Activated naive CD4-positive, alpha-beta T cell treated with anti-CD3 and anti-CD28 coated beads, Interleukin-2, amount 50 U/mL, for 24 hours (primary cell): ENCODE results near the gene PTPRG.

Experiments
- H3K27ac Mint-ChIP-seq: one replicate; pipeline ENCODE4 v1.8.0; 2021; ENCODE audit warnings: mild to moderate bottlenecking, mixed read lengths
- H3K27me3 Mint-ChIP-seq: one replicate; pipeline ENCODE4 v1.8.0; 2021; ENCODE audit warnings: mixed read lengths
- H3K36me3 Mint-ChIP-seq: one replicate; pipeline ENCODE4 v1.8.0; 2021; ENCODE audit warnings: mixed read lengths
- H3K4me1 Mint-ChIP-seq: one replicate; pipeline ENCODE4 v1.8.0; 2021; ENCODE audit warnings: mixed read lengths
- H3K4me3 Mint-ChIP-seq: one replicate; pipeline ENCODE4 v1.8.0; 2021; ENCODE audit warnings: mild to moderate bottlenecking, mixed read lengths
- H3K9me3 Mint-ChIP-seq: one replicate; pipeline ENCODE4 v1.8.0; 2021; ENCODE audit warnings: mixed read lengths

PTPRG gene

GRCh38 chr3:62110443-62111225 lies 549.3 kb downstream of the PTPRG start:
- Mint-ChIP-seq H3K36me3 (no peaks in the 10 kb centered on the region), H3K27me3 (no peaks in the 10 kb centered on the region), H3K27ac (no peak overlapping the region), H3K4me3 (no peak overlapping the region), H3K4me1 (no peaks in the 10 kb centered on the region), H3K9me3 (peaks cover 7% of the 10 kb centered on the region)

GRCh38 chr3:62113092-62113491 lies 551.7 kb downstream of the PTPRG start:
- Mint-ChIP-seq H3K27ac (no peak overlapping the region), H3K27me3 (no peaks in the 10 kb centered on the region)

GRCh38 chr3:62114763-62115162 lies 553.4 kb downstream of the PTPRG start:
- Mint-ChIP-seq H3K4me3 (no peak overlapping the region), H3K36me3 (no peaks in the 10 kb centered on the region), H3K27ac (no peak overlapping the region), H3K9me3 (peaks cover 2% of the 10 kb centered on the region), H3K27me3 (no peaks in the 10 kb centered on the region), H3K4me1 (no peaks in the 10 kb centered on the region)

More at GRCh38 chr3:62113092-62113491, 551.7 kb downstream of the PTPRG start:
- no peaks in the 10 kb centered on the region for H3K4me1 Mint-ChIP-seq
- no peaks in the 10 kb centered on the region for H3K36me3 Mint-ChIP-seq
- no peak overlapping the region for H3K4me3 Mint-ChIP-seq
- peaks cover 7% of the 10 kb centered on the region for H3K9me3 Mint-ChIP-seq

GRCh38 chr3:62117903-62118548 lies 556.7 kb downstream of the PTPRG start:
- no peaks in the 10 kb centered on the region for H3K4me1 Mint-ChIP-seq
- H3K27ac Mint-ChIP-seq, result no peak overlapping the region
- no peaks in the 10 kb centered on the region for H3K36me3 Mint-ChIP-seq
- H3K9me3 Mint-ChIP-seq, result no peaks in the 10 kb centered on the region
- no peak overlapping the region for H3K4me3 Mint-ChIP-seq
- H3K27me3 Mint-ChIP-seq, result peaks cover 1% of the 10 kb centered on the region

- Mint-ChIP-seq H3K9me3 (no peaks in the 10 kb centered on the region), H3K4me3 (no peak overlapping the region), H3K36me3 (no peaks in the 10 kb centered on the region), H3K27me3 (peaks cover 1% of the 10 kb centered on the region), H3K4me1 (no peaks in the 10 kb centered on the region), H3K27ac (no peak overlapping the region)
Measured at GRCh38 chr3:62119139-62119538, 557.8 kb downstream of the PTPRG start.

- no peak overlapping the region for H3K27ac Mint-ChIP-seq
- H3K36me3 Mint-ChIP-seq, result no peaks in the 10 kb centered on the region
- peaks cover 1% of the 10 kb centered on the region for H3K27me3 Mint-ChIP-seq
- H3K4me3 Mint-ChIP-seq, result no peak overlapping the region
- H3K9me3 Mint-ChIP-seq, result no peaks in the 10 kb centered on the region
- no peaks in the 10 kb centered on the region for H3K4me1 Mint-ChIP-seq
Measured at GRCh38 chr3:62122819-62123218, 561.4 kb downstream of the PTPRG start.

GRCh38 chr3:62125380-62125779 lies 564.0 kb downstream of the PTPRG start:
- peaks cover 4% of the 10 kb centered on the region for H3K27me3 Mint-ChIP-seq
- H3K9me3 Mint-ChIP-seq, result no peaks in the 10 kb centered on the region
- H3K27ac Mint-ChIP-seq, result no peak overlapping the region
- H3K4me1 Mint-ChIP-seq, result no peaks in the 10 kb centered on the region
- H3K4me3 Mint-ChIP-seq, result no peak overlapping the region
- no peaks in the 10 kb centered on the region for H3K36me3 Mint-ChIP-seq

- Mint-ChIP-seq H3K36me3 (no peaks in the 10 kb centered on the region), H3K4me3 (no peak overlapping the region), H3K4me1 (no peaks in the 10 kb centered on the region), H3K9me3 (no peaks in the 10 kb centered on the region), H3K27ac (no peak overlapping the region), H3K27me3 (peaks cover 7% of the 10 kb centered on the region)
Measured at GRCh38 chr3:62127116-62127515, 565.7 kb downstream of the PTPRG start.

- Mint-ChIP-seq H3K36me3 (no peaks in the 10 kb centered on the region), H3K4me3 (no peak overlapping the region), H3K27me3 (peaks cover 10% of the 10 kb centered on the region), H3K9me3 (no peaks in the 10 kb centered on the region), H3K4me1 (no peaks in the 10 kb centered on the region), H3K27ac (no peak overlapping the region)
Measured at GRCh38 chr3:62128051-62128450, 566.7 kb downstream of the PTPRG start.

- Mint-ChIP-seq H3K9me3 (no peaks in the 10 kb centered on the region), H3K36me3 (no peaks in the 10 kb centered on the region), H3K4me3 (no peak overlapping the region), H3K27ac (no peak overlapping the region), H3K27me3 (peaks cover 10% of the 10 kb centered on the region), H3K4me1 (no peaks in the 10 kb centered on the region)
Measured at GRCh38 chr3:62128681-62129080, 567.3 kb downstream of the PTPRG start.

- H3K27ac Mint-ChIP-seq, result no peak overlapping the region
- H3K4me3 Mint-ChIP-seq, result no peak overlapping the region
- H3K27me3 Mint-ChIP-seq, result peaks cover 16% of the 10 kb centered on the region
- H3K36me3 Mint-ChIP-seq, result no peaks in the 10 kb centered on the region
- no peaks in the 10 kb centered on the region for H3K4me1 Mint-ChIP-seq
- H3K9me3 Mint-ChIP-seq, result no peaks in the 10 kb centered on the region
Measured at GRCh38 chr3:62131050-62131449, 569.7 kb downstream of the PTPRG start.

- Mint-ChIP-seq H3K9me3 (no peaks in the 10 kb centered on the region), H3K27ac (no peak overlapping the region), H3K36me3 (no peaks in the 10 kb centered on the region), H3K4me3 (no peak overlapping the region), H3K4me1 (no peaks in the 10 kb centered on the region), H3K27me3 (peaks cover 16% of the 10 kb centered on the region)
Measured at GRCh38 chr3:62131620-62132019, 570.2 kb downstream of the PTPRG start.

GRCh38 chr3:62132027-62132602 lies 570.7 kb downstream of the PTPRG start:
- Mint-ChIP-seq H3K36me3 (no peaks in the 10 kb centered on the region), H3K9me3 (no peaks in the 10 kb centered on the region), H3K4me3 (no peak overlapping the region), H3K27me3 (peaks cover 16% of the 10 kb centered on the region), H3K4me1 (no peaks in the 10 kb centered on the region), H3K27ac (no peak overlapping the region)

- H3K4me3 Mint-ChIP-seq, result no peak overlapping the region
- H3K36me3 Mint-ChIP-seq, result no peaks in the 10 kb centered on the region
- no peaks in the 10 kb centered on the region for H3K4me1 Mint-ChIP-seq
- no peaks in the 10 kb centered on the region for H3K9me3 Mint-ChIP-seq
- H3K27me3 Mint-ChIP-seq, result peaks cover 15% of the 10 kb centered on the region
- no peak overlapping the region for H3K27ac Mint-ChIP-seq
Measured at GRCh38 chr3:62133015-62133414, 571.6 kb downstream of the PTPRG start.

- Mint-ChIP-seq H3K4me1 (no peaks in the 10 kb centered on the region), H3K4me3 (no peak overlapping the region), H3K9me3 (no peaks in the 10 kb centered on the region), H3K27ac (no peak overlapping the region), H3K27me3 (peaks cover 14% of the 10 kb centered on the region), H3K36me3 (no peaks in the 10 kb centered on the region)
Measured at GRCh38 chr3:62134061-62134496, 572.7 kb downstream of the PTPRG start.

GRCh38 chr3:62135741-62136140 lies 574.4 kb downstream of the PTPRG start:
- Mint-ChIP-seq H3K9me3 (no peaks in the 10 kb centered on the region), H3K4me1 (no peaks in the 10 kb centered on the region), H3K36me3 (no peaks in the 10 kb centered on the region), H3K27me3 (peaks cover 16% of the 10 kb centered on the region), H3K4me3 (no peak overlapping the region), H3K27ac (no peak overlapping the region)
